GM18511 (cell line): ENCODE results near the gene FAM170B.

Experiments used
- ATAC-seq: cut with Tn5 transposase; IDR thresholded peaks from one replicate; pipeline ENCODE4 v1.9.1; 2021; ENCODE audit warnings: mild to moderate bottlenecking, moderate library complexity; ENCODE audit not compliant: unreplicated experiment

The FAM170B gene

DNA sequence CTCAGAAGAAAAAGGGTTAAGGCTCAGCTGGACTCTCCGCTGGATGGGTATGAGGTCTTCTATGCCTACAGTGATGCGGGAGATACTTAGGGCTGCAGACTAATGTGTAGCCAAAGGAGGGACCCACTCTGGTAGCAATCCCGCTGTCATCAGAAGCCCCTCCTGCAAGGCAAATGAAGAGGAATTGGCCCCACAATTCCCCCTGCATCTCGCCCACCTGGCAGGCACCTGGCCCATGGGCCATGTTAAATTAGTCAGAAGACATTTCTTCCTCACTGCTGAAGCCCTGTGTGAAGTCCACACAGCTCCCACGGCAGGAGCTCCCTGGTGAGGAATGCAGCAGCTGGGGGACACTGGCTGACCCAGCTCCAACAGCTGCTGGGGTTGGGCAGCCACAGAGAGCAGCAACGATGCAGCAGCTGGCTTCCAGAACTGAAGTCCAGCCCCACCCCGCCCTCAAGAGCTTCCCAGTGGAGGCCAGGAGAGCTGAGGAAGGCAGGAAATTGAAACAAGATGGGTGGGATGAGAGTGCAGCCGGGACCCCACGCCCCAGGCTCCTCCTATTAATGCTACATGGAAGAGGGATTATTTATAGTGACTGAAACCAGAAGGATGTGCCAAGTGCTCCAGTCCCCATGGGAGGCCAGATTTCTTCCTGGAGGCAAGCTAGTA is 24.0 kb downstream of the FAM170B start:
- ATAC-seq = no peak

DNA sequence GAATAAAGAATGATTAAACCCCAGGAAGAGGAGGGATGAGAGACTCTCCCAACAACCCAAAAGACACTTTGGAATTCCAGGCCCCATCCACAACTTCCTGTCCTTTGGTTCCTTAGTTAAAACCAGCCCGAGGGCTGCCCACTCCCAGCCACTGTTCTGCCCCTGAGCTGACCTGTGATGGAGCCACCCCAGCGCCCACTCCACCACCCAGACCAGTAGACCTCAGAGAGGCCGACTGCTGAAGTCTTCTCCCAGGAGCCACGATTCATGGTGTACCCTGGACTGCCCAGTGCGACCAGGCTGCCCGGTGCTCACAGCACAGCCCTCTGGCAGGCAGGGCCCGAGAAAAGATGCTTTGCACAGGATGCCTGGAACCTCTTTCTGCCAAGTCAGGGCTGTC is 25.2 kb downstream of the FAM170B start:
- no peak for ATAC-seq

- no peak for ATAC-seq
Observed at GRCh38 chr10:49107887-49108267, 25.9 kb downstream of the FAM170B start.

- ATAC-seq = no peak
Observed at GRCh38 chr10:49107111-49107886, 26.5 kb downstream of the FAM170B start.

DNA sequence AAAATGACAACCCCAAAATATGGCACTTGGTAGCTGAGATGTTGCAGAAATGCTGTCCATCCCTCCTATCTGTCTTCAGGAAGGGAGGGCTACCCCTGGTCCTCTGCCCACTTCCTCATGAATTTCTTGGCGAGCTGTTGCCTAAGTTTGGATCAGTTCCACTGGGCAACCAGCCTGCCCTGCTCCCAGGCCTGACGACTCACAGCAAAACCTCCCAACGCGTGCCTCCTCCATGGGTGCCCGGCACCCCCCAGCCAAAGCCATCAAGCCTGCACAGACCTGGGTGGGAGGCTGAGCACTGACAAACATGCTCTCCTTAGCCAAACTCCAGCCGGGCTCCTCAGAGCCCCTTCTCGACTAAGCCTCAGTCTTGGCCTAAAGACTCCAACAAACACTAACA is 27.4 kb downstream of the FAM170B start:
- no peak for ATAC-seq

DNA sequence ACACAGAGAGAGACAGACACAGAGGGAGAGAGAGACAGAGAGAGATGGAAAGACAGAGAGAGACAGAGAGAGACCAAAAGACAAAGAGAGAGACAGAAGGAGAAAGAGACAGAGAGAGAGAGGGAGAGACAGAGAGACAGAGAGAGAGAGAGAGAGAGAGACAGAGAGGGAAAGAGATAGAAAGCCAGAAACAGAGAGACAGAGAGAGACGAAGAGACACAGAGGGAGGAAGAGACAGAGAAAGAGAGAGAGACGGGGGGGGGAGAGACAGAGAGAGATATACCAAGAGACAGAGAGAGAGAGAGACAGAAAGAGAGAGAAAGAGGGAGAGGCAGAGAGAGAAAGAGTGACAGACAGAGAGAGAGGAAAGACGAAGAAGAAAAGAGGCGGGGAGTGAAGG is 28.7 kb downstream of the FAM170B start:
- no peak for ATAC-seq

DNA sequence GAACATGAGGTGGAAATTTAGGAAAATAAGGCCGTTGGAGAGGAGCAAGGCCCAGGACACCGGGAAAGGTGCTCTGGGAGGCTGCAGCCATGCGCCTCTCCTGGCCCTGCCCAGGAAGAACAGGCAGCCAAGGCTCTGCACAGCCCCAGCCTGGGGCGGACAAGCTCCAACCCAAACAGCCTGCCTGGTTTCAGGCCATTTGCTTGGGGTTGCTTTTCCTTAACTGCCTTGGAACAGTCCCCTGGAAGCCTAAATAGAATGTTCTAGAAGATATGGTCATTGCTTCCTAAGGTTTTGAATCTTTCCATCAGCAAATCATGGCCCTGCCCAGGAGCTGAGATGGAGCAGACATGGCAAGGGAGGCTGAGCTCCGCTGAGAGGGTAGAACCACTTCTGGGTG is 29.5 kb downstream of the FAM170B start:
- ATAC-seq = no peak

- ATAC-seq = no peak
Observed at GRCh38 chr10:49103761-49104160, 30.1 kb downstream of the FAM170B start.

DNA sequence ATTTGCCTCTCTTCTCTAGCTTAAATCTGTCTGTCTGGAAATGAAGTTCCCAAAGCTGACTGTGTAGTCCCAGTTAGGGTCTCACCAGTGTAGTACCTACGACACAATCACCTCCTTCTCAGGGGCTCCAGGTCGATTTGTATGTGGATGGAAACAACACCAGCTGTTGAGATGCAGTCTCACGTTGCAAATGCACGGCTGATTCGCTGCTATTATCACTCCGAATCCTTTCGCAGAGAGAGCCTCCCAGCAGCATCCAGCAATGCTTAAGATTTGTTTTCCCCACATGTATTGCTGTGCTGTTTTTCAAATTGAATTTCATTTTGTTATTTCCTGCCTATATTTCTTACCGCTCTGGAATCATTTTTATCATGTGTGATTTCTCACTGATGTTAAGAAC is 34.8 kb downstream of the FAM170B start:
- no peak for ATAC-seq

DNA sequence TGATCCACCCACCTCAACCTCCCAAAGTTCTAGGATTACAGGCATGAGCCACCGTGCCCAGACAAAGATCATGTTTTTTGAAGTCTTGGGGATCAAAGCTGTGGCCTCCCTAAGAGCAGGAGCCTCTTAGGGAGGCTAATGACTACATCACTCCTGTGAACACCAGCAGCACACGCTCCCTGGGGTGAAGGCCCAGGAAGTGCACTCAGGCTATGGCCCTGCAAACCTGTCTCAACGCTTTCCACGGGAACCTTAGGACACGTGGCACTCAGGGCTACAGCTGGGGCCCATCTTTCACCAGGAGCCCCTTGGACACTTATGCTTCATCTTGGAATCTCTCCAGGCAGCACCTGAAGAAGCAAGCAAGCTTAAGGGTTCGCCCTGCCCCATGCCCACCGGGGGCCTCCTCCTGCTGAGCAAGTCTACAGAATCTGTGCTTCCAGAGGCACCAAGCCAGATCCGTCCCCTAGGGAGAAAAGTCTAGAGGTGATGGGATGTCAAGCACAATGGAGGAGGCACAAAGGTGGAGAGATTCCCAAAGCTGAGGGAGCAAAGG is 36.9 kb downstream of the FAM170B start:
- no peak for ATAC-seq

DNA sequence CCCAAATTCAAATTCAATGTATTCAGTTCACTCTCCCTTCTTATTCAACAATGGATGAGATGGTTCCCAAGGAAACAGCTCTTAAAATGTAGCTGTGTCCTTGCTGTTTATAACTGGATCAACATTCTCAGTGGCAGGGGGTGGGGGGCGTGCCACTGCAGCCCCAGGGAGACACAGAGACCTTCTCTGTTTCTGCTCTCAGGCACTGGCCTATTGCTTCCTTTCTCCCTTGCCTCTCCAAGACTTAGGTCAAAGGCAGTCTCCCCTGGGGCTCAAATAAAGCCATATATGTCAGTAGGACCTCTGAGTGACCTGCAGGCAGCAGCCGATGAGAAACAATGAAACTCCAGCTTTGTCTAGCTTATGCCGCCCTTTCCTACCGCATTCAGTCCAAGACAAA is 39.2 kb downstream of the FAM170B start:
- ATAC-seq = no peak

- no peak for ATAC-seq
Observed at GRCh38 chr10:49093922-49094321, 39.9 kb downstream of the FAM170B start.

- no peak for ATAC-seq
Observed at GRCh38 chr10:49092477-49092876, 41.3 kb downstream of the FAM170B start.

GRCh38 chr10:49091450-49092210 is 42.2 kb downstream of the FAM170B start:
- ATAC-seq = no peak

GRCh38 chr10:49090696-49091380 is 43.0 kb downstream of the FAM170B start:
- ATAC-seq = no peak

DNA sequence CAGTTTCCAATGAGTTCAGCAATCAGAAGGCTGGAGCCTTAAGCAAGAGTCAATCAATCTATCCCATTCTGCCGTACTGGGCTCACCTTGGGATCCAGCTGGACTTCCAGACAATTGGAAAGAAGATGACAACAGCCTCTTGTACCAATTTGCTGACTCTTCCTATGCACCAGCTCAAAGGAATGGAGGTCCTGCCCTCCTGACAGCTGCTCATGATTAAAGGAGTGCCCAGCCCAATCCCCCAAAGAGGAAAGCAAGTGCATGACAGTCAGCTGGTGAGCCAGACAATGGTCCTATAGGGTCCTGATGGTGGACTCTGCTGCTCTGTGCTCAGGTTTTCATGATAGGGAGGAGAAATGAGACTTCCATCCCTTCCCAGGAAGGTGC is 43.6 kb downstream of the FAM170B start:
- ATAC-seq = no peak

GRCh38 chr10:49089557-49090188 is 44.1 kb downstream of the FAM170B start:
- ATAC-seq = no peak

- no peak for ATAC-seq
Observed at GRCh38 chr10:49089152-49089551, 44.7 kb downstream of the FAM170B start.

DNA sequence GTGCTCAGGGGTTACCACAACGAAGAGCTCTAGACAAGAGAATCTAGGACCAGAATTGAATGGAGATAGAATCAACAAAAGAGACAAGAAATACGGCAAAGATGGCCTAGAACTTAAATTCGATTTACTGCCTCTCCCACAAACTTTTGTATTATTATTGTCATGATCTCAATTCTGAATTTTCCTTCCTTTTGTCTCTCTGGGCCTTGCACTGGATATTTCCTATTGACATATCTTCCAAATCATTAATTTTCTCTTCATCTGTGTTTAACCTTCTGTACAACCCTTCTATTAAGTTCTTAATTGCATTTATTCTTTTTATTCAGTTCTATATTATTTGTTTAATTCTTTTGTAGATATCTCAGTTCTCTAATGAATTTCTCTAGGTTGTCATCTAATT is 46.9 kb downstream of the FAM170B start:
- ATAC-seq = no peak

- ATAC-seq = no peak
Observed at GRCh38 chr10:49083261-49083660, 50.6 kb downstream of the FAM170B start.

GRCh38 chr10:49082766-49083165 is 51.1 kb downstream of the FAM170B start:
- ATAC-seq = no peak
